PFSK-1 (cell line): Measurements from ENCODE around the gene ZCWPW1.

Source experiments
- REST ChIP-seq, 2 experiments: IDR thresholded peaks; 2 replicates each; pipeline versions ENCODE4 v1.6.1 to v1.8.0; 2011 to 2012; ENCODE audit warnings: low read depth in 2 of 2, low read length in 2 of 2, control low read depth in 1 of 2, inconsistent platforms in 1 of 2, mild to moderate bottlenecking in 1 of 2, moderate library complexity in 1 of 2; ENCODE audit not compliant: insufficient read depth in 1 of 2
- SIN3A ChIP-seq: IDR thresholded peaks from 2 replicates; pipeline ENCODE4 v1.6.1; 2012; ENCODE audit warnings: mild to moderate bottlenecking, low read length, moderate library complexity, borderline replicate concordance; ENCODE audit not compliant: insufficient read depth

DNA sequence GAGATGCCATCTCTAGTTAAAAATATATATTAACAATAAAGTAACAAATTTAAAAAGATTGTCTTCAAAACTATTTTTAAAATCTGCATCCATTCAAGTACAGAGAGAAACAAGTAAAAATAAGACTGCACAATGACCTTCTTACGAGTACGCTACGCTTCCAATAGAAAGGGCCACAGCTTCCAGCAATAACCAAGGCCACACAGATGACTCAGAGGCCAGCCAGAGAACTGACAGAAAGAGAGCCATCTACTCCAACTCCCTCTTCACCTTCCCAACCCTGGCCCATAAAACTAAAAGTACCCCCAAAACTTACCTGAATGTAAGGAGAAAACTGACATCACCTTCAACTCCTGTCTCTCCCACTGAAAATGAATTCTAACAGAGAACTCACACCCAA, 28.5 kb downstream of the ZCWPW1 start:
- TF ChIP-seq REST (IDR thresholded peaks at IDR 0.05; ENCODE audit: insufficient read depth in 1 of 2, low read depth in 2 of 2, low read length in 2 of 2) (no peak), SIN3A (no peak)
